H1 (cell line): ENCODE measurements around the gene CELF4. TPM values are rescaled to one million over a fixed set of nuclear protein-coding genes. Genes with fewer than 3 reads are reported as not detected.

Experiments used
- MAFK ChIP-seq: IDR thresholded peaks from 2 replicates; pipeline ENCODE4 v1.6.1; 2012; ENCODE audit warnings: low read depth, mild to moderate bottlenecking, improper control_type of control experiment, low read length
- RBBP5 ChIP-seq: IDR thresholded peaks from 2 replicates; pipeline ENCODE4 v1.7.1; 2012; ENCODE audit warnings: low read depth, mild to moderate bottlenecking, inconsistent platforms, low read length, moderate library complexity, borderline replicate concordance
- SP4 ChIP-seq: IDR thresholded peaks from 2 replicates; pipeline ENCODE4 v1.6.1; 2012; ENCODE audit warnings: low read length, inconsistent platforms
- polyA plus RNA-seq, 7 experiments: library from polyadenylated mRNA; depleted of rRNA in 3 of 7; stranded (reverse) in 5 of 7; unstranded in 2 of 7; fragments of >200 nt in 5 of 7; fragments of 200-250 nt in 2 of 7; gene quantifications; 1 replicate in 5 of 7; 2 replicates in 1 of 7; 4 replicates in 1 of 7; pipeline versions ENCODE4 v1.2.1 to v1.2.3, GENCODE V29; 2011 to 2013; ENCODE audit warnings: missing spikeins in 2 of 7, mixed read lengths in 2 of 7
- total RNA-seq: library from RNA; stranded (reverse); fragmentation: NEBNext Ultra II Directional; extraction: Animal tissue kit (Norgen Biotek cat#: 25700); gene quantifications from 2 replicates; pipeline ENCODE4 v1.2.1, GENCODE V29; 2021
- TF ChIP-seq, protein P1 (sequence below): IDR thresholded peaks from 2 replicates; pipeline ENCODE4 v1.6.1; 2012; ENCODE audit warnings: low read length, inconsistent platforms

Gene CELF4
- total and polyA plus RNA-seq, 2 of the 8 experiments (the other 6 are each of a cell fraction or from before 2014, with no cell fraction given): 1.6 to 3.4 TPM

GRCh38 chr18:37383846-37384595 is 181.6 kb downstream of the CELF4 start (continued):
- TF ChIP-seq, protein P1, sequence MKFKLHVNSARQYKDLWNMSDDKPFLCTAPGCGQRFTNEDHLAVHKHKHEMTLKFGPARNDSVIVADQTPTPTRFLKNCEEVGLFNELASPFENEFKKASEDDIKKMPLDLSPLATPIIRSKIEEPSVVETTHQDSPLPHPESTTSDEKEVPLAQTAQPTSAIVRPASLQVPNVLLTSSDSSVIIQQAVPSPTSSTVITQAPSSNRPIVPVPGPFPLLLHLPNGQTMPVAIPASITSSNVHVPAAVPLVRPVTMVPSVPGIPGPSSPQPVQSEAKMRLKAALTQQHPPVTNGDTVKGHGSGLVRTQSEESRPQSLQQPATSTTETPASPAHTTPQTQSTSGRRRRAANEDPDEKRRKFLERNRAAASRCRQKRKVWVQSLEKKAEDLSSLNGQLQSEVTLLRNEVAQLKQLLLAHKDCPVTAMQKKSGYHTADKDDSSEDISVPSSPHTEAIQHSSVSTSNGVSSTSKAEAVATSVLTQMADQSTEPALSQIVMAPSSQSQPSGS: no peak
- TF ChIP-seq RBBP5: no peak
- no peak for TF ChIP-seq MAFK
- no peak for TF ChIP-seq SP4
